HepG2 (cell line): ENCODE measurements around the gene ARHGAP29.

Experiments
- ARID2 ChIP-seq: sonication (generic); formaldehyde crosslinking; IDR thresholded peaks from 2 replicates; pipeline ENCODE4 v1.8.1; 2022; ENCODE audit warnings: mild to moderate bottlenecking, missing genetic modification reagents, borderline replicate concordance
- ATM ChIP-seq: fragments of 450-650 bp; IDR thresholded peaks from 2 replicates; pipeline ENCODE4 v1.7.1; 2017; ENCODE audit warnings: mild to moderate bottlenecking, borderline replicate concordance
- CEBPG ChIP-seq: IDR thresholded peaks from 2 replicates; pipeline ENCODE4 v1.6.1; 2016
- FOXK1 ChIP-seq: sonication (generic); formaldehyde crosslinking; IDR thresholded peaks from 2 replicates; pipeline ENCODE4 v1.4.0; 2020; ENCODE audit warnings: low read depth, missing genetic modification reagents, borderline replicate concordance
- FOXM1 ChIP-seq: sonication (generic); formaldehyde crosslinking; IDR thresholded peaks from 2 replicates; pipeline ENCODE4 v1.5.0; 2020; ENCODE audit warnings: missing genetic modification reagents
- PATZ1 ChIP-seq: sonication (generic); formaldehyde crosslinking; IDR thresholded peaks from 2 replicates; pipeline ENCODE4 v1.4.0; 2020; ENCODE audit warnings: missing genetic modification reagents
- POLR2AphosphoS5 ChIP-seq: IDR thresholded peaks from 2 replicates; pipeline ENCODE4 v1.6.1; 2012; ENCODE audit warnings: low read depth, low read length
- SMAD1 ChIP-seq: sonication (generic); formaldehyde crosslinking; IDR thresholded peaks from 2 replicates; pipeline ENCODE4 v1.4.0; 2020; ENCODE audit warnings: missing genetic modification reagents, low read depth, mild to moderate bottlenecking, borderline replicate concordance
- TRIM24 ChIP-seq: sonication (generic); formaldehyde crosslinking; IDR thresholded peaks from 2 replicates; pipeline ENCODE4 v1.8.0; 2022; ENCODE audit warnings: mild to moderate bottlenecking, missing genetic modification reagents
- ZNF12 ChIP-seq: sonication (generic); formaldehyde crosslinking; IDR thresholded peaks from 2 replicates; pipeline ENCODE4 v1.5.0; 2020; ENCODE audit warnings: missing genetic modification reagents
- ZNF800 ChIP-seq: sonication (generic); formaldehyde crosslinking; IDR thresholded peaks from 2 replicates; pipeline ENCODE4 v1.4.0; 2020; ENCODE audit warnings: missing genetic modification reagents

GRCh38 chr1:94125551-94126514, 111.6 kb downstream of the ARHGAP29 start:
- 0 out of 2 replicates have a peak, but pooled peaks have one; percentile 39 for TF ChIP-seq ZNF800 (CRISPR knock-in tag)
- TF ChIP-seq ZNF12 (CRISPR knock-in tag) = no peak
- 0 out of 2 replicates have a peak, but pooled peaks have one; percentile 34 for TF ChIP-seq ARID2
- no peak for TF ChIP-seq ATM
- no peak for TF ChIP-seq FOXM1 (CRISPR knock-in tag)
- peak; percentile 73; the same call in 1 of the 2 replicates for TF ChIP-seq FOXK1 (CRISPR knock-in tag)
- TF ChIP-seq TRIM24 = no peak
- peak; percentile 62 for TF ChIP-seq POLR2AphosphoS5
- peak; percentile 70 for TF ChIP-seq PATZ1 (CRISPR knock-in tag)
- TF ChIP-seq CEBPG (CRISPR knock-in tag) = peak; percentile 79
- TF ChIP-seq SMAD1 = 0 out of 2 replicates have a peak, but pooled peaks have one; percentile 53
